H1 (cell line): Measurements from ENCODE around the gene MAP3K3. TPM values are rescaled to one million over a fixed set of nuclear protein-coding genes. Genes with fewer than 3 reads are reported as not detected.

Source experiments
- CHD2 ChIP-seq: IDR thresholded peaks from 2 replicates; pipeline ENCODE4 v1.6.1; 2012; ENCODE audit warnings: low read length, improper control_type of control experiment
- HDAC2 ChIP-seq, 2 experiments: fragments of 300-600 bp in 1 of 2; sonication (generic) in 1 of 2; IDR thresholded peaks; 2 replicates each; pipeline ENCODE4 v1.6.1; 2011 to 2012; ENCODE audit warnings: low read depth in 2 of 2, low read length in 2 of 2, mild to moderate bottlenecking in 2 of 2, moderate library complexity in 2 of 2, borderline replicate concordance in 1 of 2, inconsistent platforms in 1 of 2
- RFX5 ChIP-seq: IDR thresholded peaks from 2 replicates; pipeline ENCODE4 v1.6.1; 2011; ENCODE audit warnings: low read depth, low read length, improper control_type of control experiment, borderline replicate concordance
- TCF12 ChIP-seq: IDR thresholded peaks from 2 replicates; pipeline ENCODE4 v1.6.1; 2011; ENCODE audit warnings: low read depth, mild to moderate bottlenecking, low read length
- polyA plus RNA-seq, 7 experiments: library from polyadenylated mRNA; depleted of rRNA in 3 of 7; stranded (reverse) in 5 of 7; unstranded in 2 of 7; fragments of >200 nt in 5 of 7; fragments of 200-250 nt in 2 of 7; gene quantifications; 1 replicate in 5 of 7; 2 replicates in 1 of 7; 4 replicates in 1 of 7; pipeline versions ENCODE4 v1.2.1 to v1.2.3, GENCODE V29; 2011 to 2013; ENCODE audit warnings: missing spikeins in 2 of 7, mixed read lengths in 2 of 7
- total RNA-seq: library from RNA; stranded (reverse); fragmentation: NEBNext Ultra II Directional; extraction: Animal tissue kit (Norgen Biotek cat#: 25700); gene quantifications from 2 replicates; pipeline ENCODE4 v1.2.1, GENCODE V29; 2021
- TF ChIP-seq, protein P1 (sequence below): fragments of 300-600 bp; sonication (generic); IDR thresholded peaks from 2 replicates; pipeline ENCODE4 v1.7.1; 2012; ENCODE audit warnings: low read length, moderate library complexity, mild to moderate bottlenecking, inconsistent platforms; ENCODE audit not compliant: insufficient replicate concordance

Gene MAP3K3
- total and polyA plus RNA-seq, 2 of the 8 experiments (the other 6 are each of a cell fraction or from before 2014, with no cell fraction given): 10.3 to 21.0 TPM

DNA sequence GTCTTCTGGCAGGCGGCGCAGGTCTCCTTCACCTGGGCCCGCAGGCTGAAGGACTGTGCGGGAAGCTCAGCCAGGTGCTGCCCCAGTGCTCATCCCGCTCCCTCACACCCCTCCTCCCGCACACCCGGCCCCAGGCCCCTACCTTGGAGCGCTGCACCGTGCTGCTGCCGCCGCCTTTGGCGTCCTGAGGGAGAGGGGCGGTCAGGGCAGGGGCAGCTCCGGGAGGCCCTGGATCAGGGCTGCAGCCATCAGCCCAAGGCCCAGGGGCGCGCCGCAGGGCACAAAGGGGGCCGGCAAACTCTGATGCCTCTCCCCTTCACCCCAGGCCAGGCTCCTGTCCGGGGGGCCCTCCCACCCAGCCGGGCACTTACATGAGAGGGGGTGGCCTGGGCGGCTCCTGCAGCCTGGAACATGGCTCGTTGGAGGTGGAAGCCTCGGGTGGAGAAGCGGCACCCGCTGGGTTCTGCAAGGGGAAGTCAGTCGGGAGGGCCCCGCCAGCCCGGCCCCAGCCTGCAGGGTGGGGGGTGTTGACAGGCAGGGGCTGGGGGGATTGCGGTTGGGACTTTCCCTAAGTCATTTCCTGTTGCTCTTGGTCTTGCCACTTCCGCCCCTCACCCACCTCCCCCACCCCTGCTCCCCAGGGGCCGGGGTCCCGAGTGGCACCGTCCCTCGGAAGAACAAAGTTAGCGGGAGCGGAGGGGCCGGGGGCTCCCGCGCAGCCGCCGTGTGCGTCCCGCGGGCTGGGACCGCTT is 76.8 kb downstream of the MAP3K3 start (continued):
- TF ChIP-seq, protein P1, sequence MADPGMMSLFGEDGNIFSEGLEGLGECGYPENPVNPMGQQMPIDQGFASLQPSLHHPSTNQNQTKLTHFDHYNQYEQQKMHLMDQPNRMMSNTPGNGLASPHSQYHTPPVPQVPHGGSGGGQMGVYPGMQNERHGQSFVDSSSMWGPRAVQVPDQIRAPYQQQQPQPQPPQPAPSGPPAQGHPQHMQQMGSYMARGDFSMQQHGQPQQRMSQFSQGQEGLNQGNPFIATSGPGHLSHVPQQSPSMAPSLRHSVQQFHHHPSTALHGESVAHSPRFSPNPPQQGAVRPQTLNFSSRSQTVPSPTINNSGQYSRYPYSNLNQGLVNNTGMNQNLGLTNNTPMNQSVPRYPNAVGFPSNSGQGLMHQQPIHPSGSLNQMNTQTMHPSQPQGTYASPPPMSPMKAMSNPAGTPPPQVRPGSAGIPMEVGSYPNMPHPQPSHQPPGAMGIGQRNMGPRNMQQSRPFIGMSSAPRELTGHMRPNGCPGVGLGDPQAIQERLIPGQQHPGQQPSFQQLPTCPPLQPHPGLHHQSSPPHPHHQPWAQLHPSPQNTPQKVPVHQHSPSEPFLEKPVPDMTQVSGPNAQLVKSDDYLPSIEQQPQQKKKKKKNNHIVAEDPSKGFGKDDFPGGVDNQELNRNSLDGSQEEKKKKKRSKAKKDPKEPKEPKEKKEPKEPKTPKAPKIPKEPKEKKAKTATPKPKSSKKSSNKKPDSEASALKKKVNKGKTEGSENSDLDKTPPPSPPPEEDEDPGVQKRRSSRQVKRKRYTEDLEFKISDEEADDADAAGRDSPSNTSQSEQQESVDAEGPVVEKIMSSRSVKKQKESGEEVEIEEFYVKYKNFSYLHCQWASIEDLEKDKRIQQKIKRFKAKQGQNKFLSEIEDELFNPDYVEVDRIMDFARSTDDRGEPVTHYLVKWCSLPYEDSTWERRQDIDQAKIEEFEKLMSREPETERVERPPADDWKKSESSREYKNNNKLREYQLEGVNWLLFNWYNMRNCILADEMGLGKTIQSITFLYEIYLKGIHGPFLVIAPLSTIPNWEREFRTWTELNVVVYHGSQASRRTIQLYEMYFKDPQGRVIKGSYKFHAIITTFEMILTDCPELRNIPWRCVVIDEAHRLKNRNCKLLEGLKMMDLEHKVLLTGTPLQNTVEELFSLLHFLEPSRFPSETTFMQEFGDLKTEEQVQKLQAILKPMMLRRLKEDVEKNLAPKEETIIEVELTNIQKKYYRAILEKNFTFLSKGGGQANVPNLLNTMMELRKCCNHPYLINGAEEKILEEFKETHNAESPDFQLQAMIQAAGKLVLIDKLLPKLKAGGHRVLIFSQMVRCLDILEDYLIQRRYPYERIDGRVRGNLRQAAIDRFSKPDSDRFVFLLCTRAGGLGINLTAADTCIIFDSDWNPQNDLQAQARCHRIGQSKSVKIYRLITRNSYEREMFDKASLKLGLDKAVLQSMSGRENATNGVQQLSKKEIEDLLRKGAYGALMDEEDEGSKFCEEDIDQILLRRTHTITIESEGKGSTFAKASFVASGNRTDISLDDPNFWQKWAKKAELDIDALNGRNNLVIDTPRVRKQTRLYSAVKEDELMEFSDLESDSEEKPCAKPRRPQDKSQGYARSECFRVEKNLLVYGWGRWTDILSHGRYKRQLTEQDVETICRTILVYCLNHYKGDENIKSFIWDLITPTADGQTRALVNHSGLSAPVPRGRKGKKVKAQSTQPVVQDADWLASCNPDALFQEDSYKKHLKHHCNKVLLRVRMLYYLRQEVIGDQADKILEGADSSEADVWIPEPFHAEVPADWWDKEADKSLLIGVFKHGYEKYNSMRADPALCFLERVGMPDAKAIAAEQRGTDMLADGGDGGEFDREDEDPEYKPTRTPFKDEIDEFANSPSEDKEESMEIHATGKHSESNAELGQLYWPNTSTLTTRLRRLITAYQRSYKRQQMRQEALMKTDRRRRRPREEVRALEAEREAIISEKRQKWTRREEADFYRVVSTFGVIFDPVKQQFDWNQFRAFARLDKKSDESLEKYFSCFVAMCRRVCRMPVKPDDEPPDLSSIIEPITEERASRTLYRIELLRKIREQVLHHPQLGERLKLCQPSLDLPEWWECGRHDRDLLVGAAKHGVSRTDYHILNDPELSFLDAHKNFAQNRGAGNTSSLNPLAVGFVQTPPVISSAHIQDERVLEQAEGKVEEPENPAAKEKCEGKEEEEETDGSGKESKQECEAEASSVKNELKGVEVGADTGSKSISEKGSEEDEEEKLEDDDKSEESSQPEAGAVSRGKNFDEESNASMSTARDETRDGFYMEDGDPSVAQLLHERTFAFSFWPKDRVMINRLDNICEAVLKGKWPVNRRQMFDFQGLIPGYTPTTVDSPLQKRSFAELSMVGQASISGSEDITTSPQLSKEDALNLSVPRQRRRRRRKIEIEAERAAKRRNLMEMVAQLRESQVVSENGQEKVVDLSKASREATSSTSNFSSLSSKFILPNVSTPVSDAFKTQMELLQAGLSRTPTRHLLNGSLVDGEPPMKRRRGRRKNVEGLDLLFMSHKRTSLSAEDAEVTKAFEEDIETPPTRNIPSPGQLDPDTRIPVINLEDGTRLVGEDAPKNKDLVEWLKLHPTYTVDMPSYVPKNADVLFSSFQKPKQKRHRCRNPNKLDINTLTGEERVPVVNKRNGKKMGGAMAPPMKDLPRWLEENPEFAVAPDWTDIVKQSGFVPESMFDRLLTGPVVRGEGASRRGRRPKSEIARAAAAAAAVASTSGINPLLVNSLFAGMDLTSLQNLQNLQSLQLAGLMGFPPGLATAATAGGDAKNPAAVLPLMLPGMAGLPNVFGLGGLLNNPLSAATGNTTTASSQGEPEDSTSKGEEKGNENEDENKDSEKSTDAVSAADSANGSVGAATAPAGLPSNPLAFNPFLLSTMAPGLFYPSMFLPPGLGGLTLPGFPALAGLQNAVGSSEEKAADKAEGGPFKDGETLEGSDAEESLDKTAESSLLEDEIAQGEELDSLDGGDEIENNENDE: no peak
- TF ChIP-seq HDAC2 (IDR thresholded peaks at IDR 0.05; ENCODE audit: borderline replicate concordance in 1 of 2, low read depth in 2 of 2, low read length in 2 of 2) (0 out of 4 replicates have a peak, but pooled peaks of 1 of the 2 experiments have one; percentile 42), RFX5 (no peak), TCF12 (no peak), CHD2 (no peak)
